A549 (cell line): ENCODE results near the gene KLC3. TPM values are rescaled to one million over a fixed set of nuclear protein-coding genes. Genes with fewer than 3 reads are reported as not detected.
A peak's percentile ranks its signal among the peaks of the same experiment; 100 is the strongest.

ENCODE experiments used
- ATAC-seq, 2 experiments: fragments of 200-7000 bp in 1 of 2; fragments of >200 bp in 1 of 2; cut with Nextera tagmentation in 1 of 2; cut with Tn5 transposase in 1 of 2; 3 replicates each; pipeline versions ENCODE4 v1.8.0 to v1.9.1; 2018 to 2020; ENCODE audit warnings: mild to moderate bottlenecking in 1 of 2, moderate library complexity in 1 of 2
- CTCF ChIA-PET: fragments of 300-600 bp; sonication (Branson Sonifier 250); formaldehyde crosslinking; extraction: SDS; loops from one replicate; lab custom pipeline; 2021; ENCODE audit warnings: antibody characterized with exemption, inconsistent platforms; lab: Yijun Ruan, JAX
- POLR2A ChIA-PET: fragments of 350-600 bp; formaldehyde crosslinking; extraction: SDS; loops from one replicate; lab custom pipeline; 2021; ENCODE audit warnings: antibody characterized with exemption, inconsistent platforms; lab: Yijun Ruan, JAX
- DNase-seq, 2 experiments: peaks; one replicate each; pipeline versions ENCODE4 v3.0.0 to v3.0.0-alpha.2; 2011 to 2016; ENCODE audit warnings: low read depth in 1 of 2, low spot score in 1 of 2
- FAIRE-seq: peaks from 2 replicates; lab custom pipeline; 2011; peaks lifted over from hg19 to GRCh38; lab: Jason Lieb, UNC
- H3K27ac ChIP-seq, 2 experiments: fragments of >200 bp; sonication (Bioruptor Twin); formaldehyde crosslinking; 3 replicates each; pipeline ENCODE4 v1.5.1; 2016 to 2017
- H3K4me1 ChIP-seq: fragments of >200 bp; sonication (Bioruptor Twin); formaldehyde crosslinking; 3 replicates; pipeline ENCODE4 v1.6.1; 2016
- H3K4me2 ChIP-seq: fragments of >200 bp; sonication (Bioruptor Twin); formaldehyde crosslinking; 3 replicates; pipeline ENCODE4 v1.6.1; 2016
- H3K4me3 ChIP-seq: fragments of >200 bp; sonication (Bioruptor Twin); formaldehyde crosslinking; 3 replicates; pipeline ENCODE4 v1.5.1; 2016
- H3K9me3 ChIP-seq: fragments of >200 bp; sonication (Bioruptor Twin); formaldehyde crosslinking; 3 replicates; pipeline ENCODE4 v1.6.1; 2016
- BCL3 ChIP-seq: fragments of >200 bp; sonication (Bioruptor Twin); formaldehyde crosslinking; IDR thresholded peaks from 3 replicates; pipeline ENCODE4 v1.6.1; 2016
- CEBPB ChIP-seq, 2 experiments: fragments of >200 bp in 1 of 2; sonication (Bioruptor Twin) in 1 of 2; formaldehyde crosslinking in 1 of 2; IDR thresholded peaks; 2 replicates each; pipeline ENCODE4 v1.6.1; 2012 to 2016
- CHD4 ChIP-seq: fragments of 200-600 bp; sonication (generic); IDR thresholded peaks from 2 replicates; pipeline ENCODE4 v1.6.1; 2016; ENCODE audit warnings: antibody characterized with exemption, mild to moderate bottlenecking, borderline replicate concordance
- EP300 ChIP-seq, 2 experiments: fragments of >200 bp; sonication (Bioruptor Twin); formaldehyde crosslinking; IDR thresholded peaks; 2 replicates in 1 of 2; 3 replicates in 1 of 2; pipeline ENCODE4 v1.6.1; 2016 to 2017
- ESRRA ChIP-seq: fragments of 150-350 bp; IDR thresholded peaks from 2 replicates; pipeline ENCODE4 v1.6.1; 2014; ENCODE audit warnings: mild to moderate bottlenecking, low read length, borderline replicate concordance
- FOSB ChIP-seq: fragments of 250-450 bp; sonication (Bioruptor Pico); IDR thresholded peaks from 2 replicates; pipeline ENCODE4 v1.5.0; 2020; ENCODE audit warnings: mild to moderate bottlenecking, moderate library complexity
- FOXS1 ChIP-seq: fragments of 250-450 bp; sonication (Bioruptor Pico); IDR thresholded peaks from 2 replicates; pipeline ENCODE4 v1.5.0; 2020; ENCODE audit warnings: mild to moderate bottlenecking, moderate library complexity
- HDAC2 ChIP-seq: fragments of 200-600 bp; sonication (generic); IDR thresholded peaks from 2 replicates; pipeline ENCODE4 v1.6.1; 2016
- HEYL ChIP-seq: fragments of 250-450 bp; sonication (Bioruptor Pico); IDR thresholded peaks from 2 replicates; pipeline ENCODE4 v1.8.0; 2021; ENCODE audit warnings: mild to moderate bottlenecking, moderate library complexity
- JUN ChIP-seq, 2 experiments: fragments of >200 bp; sonication (Bioruptor Twin); formaldehyde crosslinking; IDR thresholded peaks; 2 replicates in 1 of 2; 3 replicates in 1 of 2; pipeline ENCODE4 v1.6.1; 2016 to 2017
- MAFK ChIP-seq: fragments of 450-650 bp; IDR thresholded peaks from 2 replicates; pipeline ENCODE4 v1.6.1; 2014; ENCODE audit not compliant: partially characterized antibody
- NPAS2 ChIP-seq: fragments of 250-450 bp; sonication (Bioruptor Pico); IDR thresholded peaks from 2 replicates; pipeline ENCODE4 v1.8.0; 2022; ENCODE audit warnings: mild to moderate bottlenecking, moderate library complexity, borderline replicate concordance
- NR3C1 ChIP-seq: fragments of >200 bp; sonication (Bioruptor Twin); formaldehyde crosslinking; IDR thresholded peaks from 3 replicates; pipeline ENCODE4 v1.6.1; 2017
- POLR2A ChIP-seq: IDR thresholded peaks from 2 replicates; pipeline ENCODE4 v1.6.1; 2012; ENCODE audit warnings: mild to moderate bottlenecking, low read length
- RAD21 ChIP-seq, 2 experiments: fragments of >200 bp in 1 of 2; sonication (Bioruptor Twin) in 1 of 2; formaldehyde crosslinking in 1 of 2; IDR thresholded peaks in 1 of 2; conservative IDR thresholded peaks in 1 of 2; 2 replicates in 1 of 2; 3 replicates in 1 of 2; pipeline ENCODE4 v1.6.1; 2012 to 2018; ENCODE audit warnings: inconsistent platforms in 1 of 2
- RARB ChIP-seq: fragments of 250-450 bp; sonication (Bioruptor Pico); IDR thresholded peaks from 2 replicates; pipeline ENCODE4 v1.8.0; 2021; ENCODE audit warnings: mild to moderate bottlenecking, moderate library complexity
- RFX5 ChIP-seq: fragments of 450-650 bp; IDR thresholded peaks from 2 replicates; pipeline ENCODE4 v1.7.1; 2014; ENCODE audit warnings: antibody characterized with exemption, mild to moderate bottlenecking, moderate library complexity
- SMC3 ChIP-seq: fragments of >200 bp; sonication (Bioruptor Twin); formaldehyde crosslinking; IDR thresholded peaks from 3 replicates; pipeline ENCODE4 v1.6.1; 2018; ENCODE audit warnings: inconsistent platforms
- USF2 ChIP-seq: fragments of 450-650 bp; IDR thresholded peaks from 2 replicates; pipeline ENCODE4 v1.6.1; 2014; ENCODE audit warnings: antibody characterized with exemption
- ZFP36 ChIP-seq: fragments of 450-650 bp; IDR thresholded peaks from 2 replicates; pipeline ENCODE4 v1.6.1; 2014; ENCODE audit warnings: borderline replicate concordance; ENCODE audit not compliant: partially characterized antibody
- ZSCAN20 ChIP-seq: fragments of 250-450 bp; sonication (Bioruptor Pico); IDR thresholded peaks from 2 replicates; pipeline ENCODE4 v1.8.0; 2022; ENCODE audit warnings: mild to moderate bottlenecking, moderate library complexity
- WGBS: methylation state at CpG from one replicate; pipeline ENCODE4 v1.1.6; 2017; ENCODE audit errors: missing lambda C conversion rate; 5-methylcytosine and 5-hydroxymethylcytosine counted together
- polyA plus RNA-seq, 4 experiments: library from polyadenylated mRNA; depleted of rRNA in 3 of 4; stranded (reverse); fragments of >200 nt; fragmentation: RNase III in 1 of 4; extraction: RNeasy Plus Mini Kit Qiagen cat#74134 plus additional on column Dnase treatment in 1 of 4; gene quantifications; 2 replicates in 3 of 4; 3 replicates in 1 of 4; pipeline ENCODE4 v1.2.3, GENCODE V29; 2011 to 2017
- TF ChIP-seq, protein P1 (sequence below): IDR thresholded peaks from 2 replicates; pipeline ENCODE4 v1.6.1; 2012
- TF ChIP-seq, protein P2 (sequence below): IDR thresholded peaks from 2 replicates; pipeline ENCODE4 v1.6.1; 2012

Gene KLC3
- polyA plus RNA-seq, 2 of the 4 experiments (the other 2 are of a cell fraction), result 0.26 to 0.49 TPM

DNA sequence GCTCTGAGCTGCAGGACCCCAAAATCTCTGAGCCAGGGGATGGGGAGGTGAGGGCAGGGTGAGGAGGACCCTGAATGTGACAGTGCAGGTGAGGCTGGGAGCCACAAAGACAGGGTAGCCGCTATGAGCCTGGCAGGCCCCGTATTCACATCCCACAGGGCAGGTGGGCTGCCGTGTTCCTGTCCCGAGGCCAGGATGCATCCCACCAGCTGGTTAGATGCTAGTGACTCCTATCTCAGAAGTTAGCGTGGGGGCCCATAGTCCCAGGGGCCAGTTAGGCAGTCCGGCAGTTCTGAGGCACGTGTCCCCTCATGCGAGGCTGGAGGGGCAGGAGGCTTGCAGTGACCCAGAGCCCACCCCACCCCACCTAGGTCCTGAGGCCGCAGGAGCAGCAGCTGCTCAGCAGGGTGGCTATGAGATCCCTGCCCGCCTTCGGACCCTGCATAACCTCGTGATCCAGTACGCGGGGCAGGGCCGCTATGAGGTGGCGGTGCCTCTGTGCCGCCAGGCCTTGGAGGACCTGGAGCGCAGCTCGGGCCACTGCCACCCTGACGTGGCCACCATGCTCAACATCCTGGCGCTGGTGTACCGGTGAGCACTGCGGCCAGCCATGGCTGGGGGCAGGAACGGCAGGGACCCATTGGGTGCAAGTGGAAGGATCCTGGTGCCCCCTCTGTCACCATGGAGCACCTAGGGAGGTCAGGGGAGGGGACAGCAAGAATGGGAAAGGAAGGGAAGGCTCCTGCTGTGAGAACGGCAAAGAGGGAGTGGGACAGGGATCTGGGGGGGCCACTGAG lies 7.2 kb downstream of the KLC3 start:
- no peaks in the 10 kb centered on the region for H3K4me1 ChIP-seq
- FAIRE-seq, result no peak
- ATAC-seq, result no peak
- TF ChIP-seq EP300 (IDR thresholded peaks at IDR 0.05), result no peak
- no peak for TF ChIP-seq RARB (CRISPR knock-in tag)
- TF ChIP-seq NPAS2 (CRISPR knock-in tag), result no peak
- TF ChIP-seq JUN (IDR thresholded peaks at IDR 0.05), result no peak
- TF ChIP-seq, protein P1, sequence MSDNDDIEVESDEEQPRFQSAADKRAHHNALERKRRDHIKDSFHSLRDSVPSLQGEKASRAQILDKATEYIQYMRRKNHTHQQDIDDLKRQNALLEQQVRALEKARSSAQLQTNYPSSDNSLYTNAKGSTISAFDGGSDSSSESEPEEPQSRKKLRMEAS, result no peak
- no peak for TF ChIP-seq RAD21 (conservative IDR thresholded peaks at IDR 0.05 in 1 of 2, IDR thresholded peaks at IDR 0.05 in 1 of 2)
- TF ChIP-seq BCL3, result no peak
- TF ChIP-seq FOXS1 (CRISPR knock-in tag), result no peak
- TF ChIP-seq CHD4, result no peak
- TF ChIP-seq USF2, result no peak
- TF ChIP-seq CEBPB (IDR thresholded peaks at IDR 0.05), result no peak
- TF ChIP-seq ZSCAN20, result no peak
- TF ChIP-seq POLR2A, result no peak
- TF ChIP-seq ZFP36, result no peak
- TF ChIP-seq SMC3, result no peak
- TF ChIP-seq FOSB (CRISPR knock-in tag), result no peak
- TF ChIP-seq HEYL (CRISPR knock-in tag), result no peak
- TF ChIP-seq ESRRA, result no peak
- TF ChIP-seq, protein P2, sequence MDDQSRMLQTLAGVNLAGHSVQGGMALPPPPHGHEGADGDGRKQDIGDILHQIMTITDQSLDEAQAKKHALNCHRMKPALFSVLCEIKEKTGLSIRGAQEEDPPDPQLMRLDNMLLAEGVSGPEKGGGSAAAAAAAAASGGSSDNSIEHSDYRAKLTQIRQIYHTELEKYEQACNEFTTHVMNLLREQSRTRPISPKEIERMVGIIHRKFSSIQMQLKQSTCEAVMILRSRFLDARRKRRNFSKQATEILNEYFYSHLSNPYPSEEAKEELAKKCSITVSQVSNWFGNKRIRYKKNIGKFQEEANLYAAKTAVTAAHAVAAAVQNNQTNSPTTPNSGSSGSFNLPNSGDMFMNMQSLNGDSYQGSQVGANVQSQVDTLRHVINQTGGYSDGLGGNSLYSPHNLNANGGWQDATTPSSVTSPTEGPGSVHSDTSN, result no peak
- ChIA-PET POLR2A (no interaction called here), CTCF (interaction anchor here (1.4 to 2.0 kb wide), 3 partner anchors 9 to 23 kb away, joined by 4 to 6 read pairs (median 4); no protein-coding TSS in a partner anchor)
- no peaks in the 10 kb centered on the region for H3K9me3 ChIP-seq
- no peak overlapping the region for H3K4me2 ChIP-seq
- 79% methylated on average over 11 of the region's 25 CpGs for WGBS
- DNase-seq, result no peak
- no peak overlapping the region for H3K4me3 ChIP-seq
- no peak overlapping the region for H3K27ac ChIP-seq

DNA sequence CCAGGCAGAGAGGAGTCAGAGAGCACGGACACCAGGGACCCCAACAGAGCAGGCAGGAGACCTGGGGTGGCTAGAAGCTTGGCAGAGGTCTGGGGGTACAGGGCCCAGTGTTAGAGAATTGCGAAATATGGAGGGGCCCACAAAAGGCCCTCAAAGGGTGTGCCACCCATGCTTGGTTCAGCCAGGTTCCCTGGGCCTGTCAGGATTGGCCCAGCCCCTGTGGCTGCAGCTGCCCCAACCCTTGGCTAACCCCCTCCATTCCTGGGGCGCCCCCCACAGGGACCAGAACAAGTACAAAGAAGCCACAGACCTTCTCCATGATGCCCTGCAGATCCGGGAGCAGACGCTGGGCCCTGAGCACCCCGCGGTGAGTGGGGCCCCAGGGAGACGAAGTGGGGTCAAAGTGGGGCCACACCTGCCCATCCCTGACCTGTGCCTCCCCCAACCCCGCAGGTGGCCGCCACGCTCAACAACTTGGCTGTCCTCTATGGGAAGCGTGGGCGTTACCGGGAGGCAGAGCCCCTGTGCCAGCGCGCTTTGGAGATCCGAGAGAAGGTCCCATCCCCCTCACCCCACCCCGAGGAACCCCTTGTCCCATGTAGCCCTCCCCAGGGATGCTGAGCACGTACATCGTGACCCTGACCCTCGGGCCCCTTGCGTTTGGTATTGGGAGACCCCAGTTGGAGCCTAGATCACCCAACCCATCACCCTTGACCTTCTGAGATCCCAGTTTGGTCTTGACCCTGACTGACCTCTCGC lies 8.0 kb downstream of the KLC3 start:
- 87% methylated on average over 13 of the region's 23 CpGs for WGBS
- TF ChIP-seq EP300 (IDR thresholded peaks at IDR 0.05) (no peak), NPAS2 (CRISPR knock-in tag) (no peak), HDAC2 (no peak), CEBPB (IDR thresholded peaks at IDR 0.05) (peak in 1 of 2 experiments; percentile 64; a peak in 2 of 4 replicates), RFX5 (no peak), NR3C1 (no peak), MAFK (no peak)
- Histone ChIP-seq H3K4me2 (no peak overlapping the region), H3K9me3 (no peaks in the 10 kb centered on the region), H3K4me1 (no peaks in the 10 kb centered on the region), H3K4me3 (no peak overlapping the region), H3K27ac (no peak overlapping the region)
- ChIA-PET CTCF (interaction anchor here (1.4 to 1.6 kb wide), 2 partner anchors 10 to 23 kb away, joined by 4 to 6 read pairs; no protein-coding TSS in a partner anchor), POLR2A (no interaction called here)
- no peak for FAIRE-seq
- no peak for ATAC-seq
- DNase-seq, result no peak
